Type B pancreatic cell (in vitro differentiated cells): Measurements from ENCODE around the gene CX3CL1. TPM values are rescaled to one million over a fixed set of nuclear protein-coding genes. Genes with fewer than 3 reads are reported as not detected.

Experiments
- DNase-seq: peaks from one replicate; pipeline ENCODE4 v3.0.0; 2021; ENCODE audit warnings: mixed read lengths; ENCODE audit not compliant: unreplicated experiment; ENCODE audit errors: extremely low spot score
- H3K27ac Mint-ChIP-seq: 2 replicates; pipeline ENCODE4 v1.8.0; 2021; ENCODE audit warnings: mild to moderate bottlenecking, mixed read lengths
- H3K27me3 Mint-ChIP-seq: 2 replicates; pipeline ENCODE4 v1.8.0; 2021; ENCODE audit warnings: mixed read lengths
- H3K36me3 Mint-ChIP-seq: 2 replicates; pipeline ENCODE4 v1.8.0; 2021; ENCODE audit warnings: mixed read lengths
- H3K4me1 Mint-ChIP-seq: one replicate; pipeline ENCODE4 v1.8.0; 2021; ENCODE audit warnings: mixed read lengths; ENCODE audit not compliant: unreplicated experiment
- H3K4me3 Mint-ChIP-seq: 2 replicates; pipeline ENCODE4 v1.8.0; 2021; ENCODE audit warnings: mild to moderate bottlenecking, mixed read lengths
- H3K9me3 Mint-ChIP-seq: 2 replicates; pipeline ENCODE4 v1.8.0; 2021; ENCODE audit warnings: mixed read lengths
- CTCF ChIP-seq: fragments of 200-600 bp; sonication (generic); conservative IDR thresholded peaks from 2 replicates; pipeline ENCODE4 v1.5.0; 2021; ENCODE audit warnings: antibody characterized with exemption, mild to moderate bottlenecking
- total RNA-seq: library from RNA; stranded (reverse); gene quantifications from 2 replicates; pipeline ENCODE4 v1.2.1, GENCODE V29; 2021; ENCODE audit warnings: low replicate concordance

CX3CL1 gene
- total RNA-seq, 1 donor from 2014 or later, result 17.8 TPM

- Mint-ChIP-seq H3K27me3 (peaks cover 17% of the 10 kb centered on the region), H3K27ac (no peak overlapping the region), H3K9me3 (no peaks in the 10 kb centered on the region), H3K4me1 (no peaks in the 10 kb centered on the region), H3K4me3 (no peak overlapping the region), H3K36me3 (no peaks in the 10 kb centered on the region)
- TF ChIP-seq CTCF, result no peak
- no peak for DNase-seq
These were observed 29.8 kb downstream of the CX3CL1 start for GRCh38 chr16:57401943-57402640.

- no peak for DNase-seq
- no peaks in the 10 kb centered on the region for H3K9me3 Mint-ChIP-seq
- H3K27ac Mint-ChIP-seq, result peak within 1 kb of the TSS; percentile 27
- no peak within 1 kb of the TSS for H3K4me3 Mint-ChIP-seq
- no peaks in the 10 kb centered on the region for H3K36me3 Mint-ChIP-seq
- H3K4me1 Mint-ChIP-seq, result no peaks in the 10 kb centered on the region
- peaks cover 17% of the 10 kb centered on the region for H3K27me3 Mint-ChIP-seq
- TF ChIP-seq CTCF, result no peak
These were observed 31.9 kb downstream of the CX3CL1 start, which contains the start of gene CCL17 for GRCh38 chr16:57403965-57404817. TSS of gene CCL17 (plus strand) at chr16:57404767. CDS start at chr16:57413933, 9,166 bp downstream.

GRCh38 chr16:57405097-57405496 is 32.8 kb downstream of the CX3CL1 start:
- Mint-ChIP-seq H3K27me3 (peaks cover 21% of the 10 kb centered on the region), H3K36me3 (no peaks in the 10 kb centered on the region), H3K27ac (peak overlapping the region; percentile 27), H3K4me3 (no peak overlapping the region), H3K4me1 (no peaks in the 10 kb centered on the region), H3K9me3 (no peaks in the 10 kb centered on the region)
- no peak for TF ChIP-seq CTCF
- DNase-seq, result no peak

DNA sequence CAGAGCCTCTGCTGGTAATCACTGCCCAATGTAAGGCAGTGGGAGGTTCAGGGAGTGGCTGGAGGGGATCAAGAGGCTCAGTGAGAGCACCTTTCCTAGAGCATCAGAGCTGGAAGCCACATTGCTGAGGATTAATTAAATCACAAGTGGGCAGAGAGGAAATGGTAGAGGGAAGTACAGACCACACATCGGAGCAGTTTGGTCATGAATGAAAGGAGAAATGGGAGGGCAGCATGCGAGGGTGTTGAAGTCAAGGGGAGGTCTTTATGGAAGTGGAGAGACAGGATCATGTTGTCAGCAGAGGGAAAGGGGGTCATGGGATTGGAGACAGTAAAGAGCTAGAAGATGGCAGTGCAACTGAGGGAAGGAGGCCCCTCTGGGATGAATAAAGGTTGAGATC is 34.6 kb downstream of the CX3CL1 start:
- H3K4me1 Mint-ChIP-seq, result peaks cover 6% of the 10 kb centered on the region
- no peak for TF ChIP-seq CTCF
- H3K27ac Mint-ChIP-seq, result no peak overlapping the region
- no peak overlapping the region for H3K4me3 Mint-ChIP-seq
- H3K36me3 Mint-ChIP-seq, result no peaks in the 10 kb centered on the region
- peaks cover 21% of the 10 kb centered on the region for H3K27me3 Mint-ChIP-seq
- no peak for DNase-seq
- no peaks in the 10 kb centered on the region for H3K9me3 Mint-ChIP-seq

DNA sequence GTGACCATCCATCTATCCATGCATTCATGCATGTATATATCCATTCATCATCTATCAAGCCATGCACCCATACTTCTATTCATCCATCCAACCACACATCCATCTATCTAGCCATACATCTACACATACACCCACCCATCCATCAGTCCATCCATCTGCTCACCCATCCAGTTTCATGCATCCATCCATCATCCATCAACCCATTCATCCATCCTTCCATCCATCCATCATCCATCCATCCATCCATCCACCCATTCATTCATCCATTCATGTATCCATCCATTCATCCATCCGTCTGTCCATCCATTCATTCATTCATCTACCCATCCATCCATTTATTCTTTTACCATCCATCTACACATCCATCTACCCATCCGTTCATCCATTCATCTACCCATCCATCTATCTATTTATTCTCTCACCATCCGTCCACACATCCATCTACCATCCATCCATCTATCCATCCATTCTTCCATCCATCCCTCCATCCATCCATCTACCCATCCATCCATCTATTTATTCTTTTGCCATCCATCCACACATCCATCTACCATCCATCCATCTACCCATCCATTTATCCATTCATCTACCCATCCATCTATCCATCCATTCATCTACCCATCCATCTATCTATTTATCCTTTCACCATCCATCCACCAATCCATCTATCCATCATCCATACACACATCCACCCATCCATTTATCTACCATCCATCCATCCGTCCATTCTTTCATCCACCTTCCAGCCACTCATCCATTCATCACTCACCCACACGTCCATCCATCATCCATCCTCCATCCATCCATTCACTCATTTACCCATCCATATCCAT is 35.4 kb downstream of the CX3CL1 start:
- Mint-ChIP-seq H3K27me3 (peaks cover 21% of the 10 kb centered on the region), H3K36me3 (no peaks in the 10 kb centered on the region), H3K9me3 (no peaks in the 10 kb centered on the region), H3K4me3 (no peak overlapping the region), H3K27ac (no peak overlapping the region), H3K4me1 (peaks cover 6% of the 10 kb centered on the region)
- no peak for TF ChIP-seq CTCF
- DNase-seq, result no peak
